KMS-11 (cell line): ENCODE results near the gene FLVCR2.
A peak's percentile ranks its signal among the peaks of the same experiment; 100 is the strongest.

Experiments used
- H2AFZ ChIP-seq: fragments of 200-600 bp; sonication (generic); 2 replicates; pipeline ENCODE4 v1.6.1; 2016; ENCODE audit warnings: antibody characterized with exemption, mixed run types, low read depth
- H3K27ac ChIP-seq: fragments of 200-600 bp; sonication (generic); 2 replicates; pipeline ENCODE4 v1.6.1; 2016; ENCODE audit warnings: mild to moderate bottlenecking, mixed run types
- H3K27me3 ChIP-seq: fragments of 200-600 bp; sonication (generic); 2 replicates; pipeline ENCODE4 v1.6.1; 2017; ENCODE audit warnings: mild to moderate bottlenecking, low read depth, mixed run types, moderate library complexity; ENCODE audit not compliant: insufficient read depth
- H3K36me3 ChIP-seq: fragments of 200-600 bp; sonication (generic); 2 replicates; pipeline ENCODE4 v1.6.1; 2017; ENCODE audit warnings: mild to moderate bottlenecking, mixed run types; ENCODE audit not compliant: insufficient read depth
- H3K4me1 ChIP-seq: fragments of 200-600 bp; sonication (generic); 2 replicates; pipeline ENCODE4 v1.6.1; 2016; ENCODE audit warnings: mild to moderate bottlenecking, low read depth, mixed run types; ENCODE audit not compliant: poor library complexity, severe bottlenecking
- H3K4me2 ChIP-seq: fragments of 200-600 bp; sonication (generic); 2 replicates; pipeline ENCODE4 v1.7.0; 2016; ENCODE audit warnings: mild to moderate bottlenecking, mixed run types
- H3K4me3 ChIP-seq: fragments of 200-600 bp; sonication (generic); IDR thresholded peaks from 2 replicates; pipeline ENCODE4 v1.6.1; 2017; ENCODE audit warnings: low read depth, low read length, mixed read lengths; ENCODE audit not compliant: insufficient read depth
- H3K79me2 ChIP-seq: fragments of 200-600 bp; sonication (generic); 2 replicates; pipeline ENCODE4 v1.6.1; 2016; ENCODE audit warnings: low read depth, mixed run types; ENCODE audit not compliant: insufficient read depth
- H3K9ac ChIP-seq: fragments of 200-600 bp; sonication (generic); 2 replicates; pipeline ENCODE4 v1.6.1; 2016; ENCODE audit warnings: mild to moderate bottlenecking, mixed run types
- H4K20me1 ChIP-seq: fragments of 200-600 bp; sonication (generic); 2 replicates; pipeline ENCODE4 v1.6.1; 2016; ENCODE audit warnings: mild to moderate bottlenecking, mixed run types; ENCODE audit not compliant: insufficient read depth
- CTCF ChIP-seq: fragments of 200-600 bp; sonication (generic); conservative IDR thresholded peaks from 2 replicates; pipeline ENCODE4 v1.6.1; 2017; ENCODE audit warnings: low read depth, mild to moderate bottlenecking, antibody characterized with exemption, low read length, moderate library complexity, mixed read lengths

The FLVCR2 gene

GRCh38 chr14:75578102-75578785 lies at the start of gene FLVCR2:
Gene FLVCR2, plus strand, starts transcription at chr14:75578620. Its CDS starts 353 bp downstream, at chr14:75578973.
- H4K20me1 ChIP-seq: no peaks in the 10 kb centered on the region
- H3K27ac ChIP-seq: peak within 1 kb of the TSS; percentile 35
- 0 out of 2 replicates have a peak within 1 kb of the TSS, but pooled peaks have one; percentile 18 for H3K9ac ChIP-seq
- peak within 1 kb of the TSS; percentile 81 for H3K4me2 ChIP-seq
- H3K79me2 ChIP-seq: no peaks in the 10 kb centered on the region
- no peak within 1 kb of the TSS for H3K4me3 ChIP-seq
- no peaks in the 10 kb centered on the region for H3K36me3 ChIP-seq
- peak within 1 kb of the TSS; percentile 90 for H2AFZ ChIP-seq
- no peaks in the 10 kb centered on the region for H3K27me3 ChIP-seq
- TF ChIP-seq CTCF: no peak
- H3K4me1 ChIP-seq: peaks cover 14% of the 10 kb centered on the region

GRCh38 chr14:75531256-75531655 lies 47.2 kb upstream of the FLVCR2 start:
- Histone ChIP-seq H2AFZ (no peak overlapping the region), H3K4me1 (no peaks in the 10 kb centered on the region), H3K9ac (no peak overlapping the region), H3K36me3 (no peaks in the 10 kb centered on the region), H4K20me1 (no peaks in the 10 kb centered on the region), H3K79me2 (no peaks in the 10 kb centered on the region), H3K27ac (no peak overlapping the region), H3K4me2 (no peak overlapping the region), H3K27me3 (no peaks in the 10 kb centered on the region), H3K4me3 (no peak overlapping the region)
- no peak for TF ChIP-seq CTCF

DNA sequence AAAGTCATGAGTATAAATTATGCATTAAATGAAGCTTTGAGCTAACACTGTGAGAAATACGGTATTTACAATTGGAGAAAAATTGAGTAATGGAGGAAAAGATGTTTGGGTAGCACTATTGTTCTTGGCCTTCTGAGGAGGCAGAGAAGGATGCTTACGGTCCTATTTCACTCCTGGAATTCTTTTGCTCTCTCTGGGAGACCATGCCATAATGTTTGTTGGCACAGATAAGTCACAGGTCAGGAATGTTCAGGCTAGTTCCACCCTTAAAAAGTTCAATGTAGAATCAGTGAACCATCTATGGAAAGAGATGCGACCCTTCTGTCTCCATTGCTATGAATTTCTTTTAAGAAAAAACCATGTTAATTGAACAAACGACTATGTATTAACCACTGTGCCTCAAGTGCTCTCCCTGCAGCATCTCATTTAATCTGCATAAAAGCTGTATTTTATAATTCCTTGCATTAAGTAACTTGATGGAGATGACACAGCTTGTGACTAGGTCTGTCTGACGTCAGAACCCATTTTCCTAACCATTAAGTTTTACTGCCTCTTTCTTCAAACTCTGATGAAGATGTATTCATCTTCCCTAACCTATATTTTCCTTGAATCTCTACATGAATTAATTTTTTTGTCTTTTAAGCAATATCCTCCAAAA lies 46.6 kb upstream of the FLVCR2 start:
- no peak for TF ChIP-seq CTCF
- Histone ChIP-seq H3K4me3 (no peak overlapping the region), H3K4me2 (no peak overlapping the region), H4K20me1 (no peaks in the 10 kb centered on the region), H3K27ac (no peak overlapping the region), H2AFZ (no peak overlapping the region), H3K4me1 (no peaks in the 10 kb centered on the region), H3K36me3 (no peaks in the 10 kb centered on the region), H3K79me2 (no peaks in the 10 kb centered on the region), H3K27me3 (no peaks in the 10 kb centered on the region), H3K9ac (no peak overlapping the region)

DNA sequence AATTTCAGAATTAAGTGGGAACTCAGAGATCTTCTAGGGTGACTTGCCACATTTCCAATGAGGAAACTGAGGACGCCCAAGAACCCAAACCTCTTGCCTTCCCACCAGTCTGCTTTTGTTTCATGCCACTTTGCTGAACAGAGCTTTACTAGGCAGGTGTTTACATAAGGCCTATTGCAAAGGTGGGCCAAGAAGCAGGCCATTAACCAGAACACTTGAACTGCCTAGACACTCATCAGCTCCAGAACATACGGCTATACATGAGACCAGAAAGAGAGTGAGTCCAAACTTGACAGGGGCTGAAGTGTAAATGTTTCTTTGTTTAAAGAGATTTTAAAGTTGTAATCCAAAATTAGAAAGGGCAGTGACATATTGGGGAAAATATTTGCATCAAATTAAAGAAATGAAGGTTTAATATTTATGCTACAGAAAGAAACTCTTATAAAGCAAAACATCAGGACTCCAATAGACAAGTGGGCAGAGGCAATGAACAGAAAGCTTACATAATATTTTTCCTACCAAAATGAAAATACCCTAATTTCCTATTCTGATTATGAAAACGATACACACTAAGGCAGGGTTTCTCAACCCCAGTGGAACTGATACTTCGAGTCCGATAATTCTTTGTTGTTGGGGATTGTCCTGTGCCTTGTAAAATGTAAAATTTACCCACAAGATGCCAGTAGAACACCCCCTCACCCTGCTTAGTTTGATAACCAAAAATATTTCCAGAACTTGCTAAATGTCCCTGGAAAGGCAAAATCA lies 44.4 kb upstream of the FLVCR2 start:
- no peaks in the 10 kb centered on the region for H3K4me1 ChIP-seq
- H2AFZ ChIP-seq: no peak overlapping the region
- no peak overlapping the region for H3K9ac ChIP-seq
- no peaks in the 10 kb centered on the region for H4K20me1 ChIP-seq
- TF ChIP-seq CTCF: no peak
- H3K4me3 ChIP-seq: no peak overlapping the region
- H3K27me3 ChIP-seq: no peaks in the 10 kb centered on the region
- no peak overlapping the region for H3K27ac ChIP-seq
- no peak overlapping the region for H3K4me2 ChIP-seq
- H3K36me3 ChIP-seq: no peaks in the 10 kb centered on the region
- no peaks in the 10 kb centered on the region for H3K79me2 ChIP-seq
